H9 (cell line): ENCODE data around the gene SLC16A13. TPM values are rescaled to one million over a fixed set of nuclear protein-coding genes. Genes with fewer than 3 reads are reported as not detected.

Experiments used
- DNase-seq: peaks from one replicate; pipeline ENCODE4 v3.0.0-alpha.2; 2017
- H2AFZ ChIP-seq: one replicate; pipeline ENCODE4 v1.6.1; 2013; ENCODE audit warnings: mild to moderate bottlenecking, low read length, control low read depth, moderate library complexity
- H2AK5ac ChIP-seq: 2 replicates; pipeline ENCODE4 v1.6.1; 2013; ENCODE audit warnings: low read length, control low read depth, mixed read lengths; ENCODE audit not compliant: insufficient read length
- H2BK120ac ChIP-seq: one replicate; pipeline ENCODE4 v1.6.1; 2013; ENCODE audit warnings: low read depth, mild to moderate bottlenecking, low read length, control low read depth, inconsistent platforms; ENCODE audit not compliant: poor library complexity, severe bottlenecking
- H2BK12ac ChIP-seq: 2 replicates; pipeline ENCODE4 v1.6.1; 2013; ENCODE audit warnings: low read length, control low read depth, mixed read lengths, low read depth; ENCODE audit not compliant: insufficient read length
- H2BK15ac ChIP-seq: 2 replicates; pipeline ENCODE4 v1.6.1; 2013; ENCODE audit warnings: low read depth, low read length, control low read depth
- H2BK20ac ChIP-seq: one replicate; pipeline ENCODE4 v1.6.1; 2013; ENCODE audit warnings: low read depth, mild to moderate bottlenecking, low read length, control low read depth, inconsistent platforms; ENCODE audit not compliant: poor library complexity, severe bottlenecking
- H2BK5ac ChIP-seq: 2 replicates; pipeline ENCODE4 v1.6.1; 2013; ENCODE audit warnings: low read length, control low read depth, mixed read lengths; ENCODE audit not compliant: insufficient read length
- H3K14ac ChIP-seq: 2 replicates; pipeline ENCODE4 v1.6.1; 2013; ENCODE audit warnings: low read length, control low read depth; ENCODE audit not compliant: insufficient read depth
- H3K18ac ChIP-seq: 2 replicates; pipeline ENCODE4 v1.6.1; 2013; ENCODE audit warnings: low read depth, mild to moderate bottlenecking, mixed read lengths, low read length, control low read depth; ENCODE audit not compliant: insufficient read length
- H3K23ac ChIP-seq: 2 replicates; pipeline ENCODE4 v1.6.1; 2013; ENCODE audit warnings: low read length, control low read depth, mixed read lengths, low read depth; ENCODE audit not compliant: insufficient read length
- H3K23me2 ChIP-seq: 2 replicates; pipeline ENCODE4 v1.6.1; 2013; ENCODE audit warnings: low read depth, mild to moderate bottlenecking, mixed read lengths, low read length, control low read depth; ENCODE audit not compliant: insufficient read length, poor library complexity, severe bottlenecking
- H3K27ac ChIP-seq: 2 replicates; pipeline ENCODE4 v1.5.1; 2013; ENCODE audit warnings: low read length, control low read depth, mixed read lengths, low read depth; ENCODE audit not compliant: insufficient read length
- H3K27me3 ChIP-seq: 2 replicates; pipeline ENCODE4 v1.6.1; 2013; ENCODE audit warnings: low read length, control low read depth, inconsistent platforms; ENCODE audit not compliant: insufficient read depth
- H3K4ac ChIP-seq: 2 replicates; pipeline ENCODE4 v1.6.1; 2013; ENCODE audit warnings: low read depth, mild to moderate bottlenecking, control low read depth, inconsistent platforms, low read length, moderate library complexity
- H3K4me1 ChIP-seq: 2 replicates; pipeline ENCODE4 v1.6.1; 2013; ENCODE audit warnings: low read length, control low read depth, inconsistent platforms; ENCODE audit not compliant: insufficient read depth
- H3K4me2 ChIP-seq: 2 replicates; pipeline ENCODE4 v1.6.1; 2013; ENCODE audit warnings: low read length, control low read depth, mixed read lengths; ENCODE audit not compliant: insufficient read length, insufficient read depth
- H3K56ac ChIP-seq: 2 replicates; pipeline ENCODE4 v1.6.1; 2013; ENCODE audit warnings: low read depth, mild to moderate bottlenecking, mixed read lengths, low read length, control low read depth; ENCODE audit not compliant: insufficient read length
- H3K79me1 ChIP-seq: 2 replicates; pipeline ENCODE4 v1.6.1; 2013; ENCODE audit warnings: low read depth, mild to moderate bottlenecking, moderate library complexity, low read length, control low read depth, inconsistent platforms; ENCODE audit not compliant: insufficient read depth, poor library complexity, severe bottlenecking
- H3K79me2 ChIP-seq: 2 replicates; pipeline ENCODE4 v1.6.1; 2013; ENCODE audit warnings: low read length, control low read depth, inconsistent platforms; ENCODE audit not compliant: insufficient read depth
- H3K9ac ChIP-seq: 2 replicates; pipeline ENCODE4 v1.6.1; 2013; ENCODE audit warnings: low read length, control low read depth, mixed read lengths; ENCODE audit not compliant: insufficient read length; ENCODE audit errors: extremely low read depth
- H3K9me3 ChIP-seq: one replicate; pipeline ENCODE4 v1.6.1; 2013; ENCODE audit warnings: low read depth, low read length, inconsistent platforms; ENCODE audit not compliant: control insufficient read depth
- H3T11ph ChIP-seq: one replicate; pipeline ENCODE4 v1.6.1; 2013; ENCODE audit warnings: mild to moderate bottlenecking, low read length, control low read depth, inconsistent platforms
- H4K20me1 ChIP-seq: one replicate; pipeline ENCODE4 v1.6.1; 2013; ENCODE audit not compliant: control insufficient read depth, insufficient read length, insufficient read depth
- H4K5ac ChIP-seq: 2 replicates; pipeline ENCODE4 v1.6.1; 2013; ENCODE audit warnings: low read depth, mild to moderate bottlenecking, mixed read lengths, low read length, control low read depth; ENCODE audit not compliant: insufficient read length
- H4K8ac ChIP-seq: replicated peaks from 2 replicates; pipeline ENCODE4 v1.6.1; 2013; ENCODE audit warnings: low read length, control low read depth, mixed read lengths, low read depth; ENCODE audit not compliant: insufficient read length
- H4K91ac ChIP-seq: 2 replicates; pipeline ENCODE4 v1.6.1; 2013; ENCODE audit warnings: low read depth, mild to moderate bottlenecking, moderate library complexity, mixed read lengths, low read length, control low read depth; ENCODE audit not compliant: insufficient read length
- H3K27ac Mint-ChIP-seq, 3 experiments: 2 replicates in 2 of 3; 3 replicates in 1 of 3; pipeline ENCODE4 v1.8.0; 2020 to 2021; ENCODE audit warnings: mixed read lengths in 3 of 3, mild to moderate bottlenecking in 1 of 3, moderate library complexity in 1 of 3
- H3K27me3 Mint-ChIP-seq: 2 replicates; pipeline ENCODE4 v1.8.0; 2021; ENCODE audit warnings: low read depth, mild to moderate bottlenecking, moderate library complexity, mixed read lengths
- H3K36me3 Mint-ChIP-seq, 3 experiments: 2 replicates in 2 of 3; 3 replicates in 1 of 3; pipeline ENCODE4 v1.8.0; 2020 to 2021; ENCODE audit warnings: low read depth in 3 of 3, mixed read lengths in 3 of 3; ENCODE audit not compliant: insufficient read depth in 1 of 3
- H3K4me1 Mint-ChIP-seq, 2 experiments: 2 replicates each; pipeline ENCODE4 v1.8.0; 2020; ENCODE audit warnings: mixed read lengths in 2 of 2
- H3K4me3 Mint-ChIP-seq, 2 experiments: 2 replicates in 1 of 2; 3 replicates in 1 of 2; pipeline ENCODE4 v1.8.0; 2020 to 2021; ENCODE audit warnings: mild to moderate bottlenecking in 2 of 2, mixed read lengths in 2 of 2, moderate library complexity in 1 of 2
- H3K9me3 Mint-ChIP-seq, 2 experiments: 2 replicates in 1 of 2; 3 replicates in 1 of 2; pipeline ENCODE4 v1.8.0; 2020; ENCODE audit warnings: mild to moderate bottlenecking in 2 of 2, mixed read lengths in 2 of 2, moderate library complexity in 1 of 2
- CTCF ChIP-seq: fragments of 200-600 bp; sonication (generic); conservative IDR thresholded peaks from 3 replicates; pipeline ENCODE4 v1.8.0; 2021; ENCODE audit warnings: antibody characterized with exemption, mild to moderate bottlenecking
- WGBS: extraction: QIAGEN DNeasy Blood & Tissue Kit; methylation state at CpG from one replicate; pipeline ENCODE4 v1.1.7; 2013; ENCODE audit warnings: missing lambda C conversion rate, low lambda C conversion rate, mixed read lengths; ENCODE audit not compliant: insufficient read length; ENCODE audit errors: extremely low coverage; 5-methylcytosine and 5-hydroxymethylcytosine counted together
- total RNA-seq: library from RNA; stranded (reverse); gene quantifications from 2 replicates; pipeline ENCODE4 v1.2.1, GENCODE V29; 2021

Gene SLC16A13
- total RNA-seq, 1 experiment from 2014 or later: 6.1 TPM

- no peak overlapping the region for H4K8ac ChIP-seq
- no peaks in the 10 kb centered on the region for H3K79me1 ChIP-seq
- no peak overlapping the region for H2AK5ac ChIP-seq
- H4K20me1 ChIP-seq: no peaks in the 10 kb centered on the region
- no peak overlapping the region for H3T11ph ChIP-seq
- no peaks in the 10 kb centered on the region; a peak in 1 of 5 replicates for H3K9me3 Mint-ChIP-seq
- H3K4me1 Mint-ChIP-seq: peaks cover 35 to 64% of the 10 kb centered on the region in 2 experiments
- H2BK5ac ChIP-seq: no peak overlapping the region
- no CpG with 5 or more reads among the region's 12 CpGs for WGBS
- peaks cover 26% of the 10 kb centered on the region for H3K27me3 Mint-ChIP-seq
- no peak overlapping the region for H3K56ac ChIP-seq
- no peak overlapping the region for H3K4me2 ChIP-seq
- peaks cover 21% of the 10 kb centered on the region for H3K23me2 ChIP-seq
- no peak overlapping the region for H2BK12ac ChIP-seq
- no peak overlapping the region; a peak in 1 of 5 replicates for H3K4me3 Mint-ChIP-seq
- H3K4me1 ChIP-seq: 0 out of 2 replicates have a peak, but pooled peaks cover 3% of the 10 kb centered on the region
- no peak overlapping the region for H4K5ac ChIP-seq
- H2BK20ac ChIP-seq: no peak overlapping the region
- H3K9me3 ChIP-seq: no peaks in the 10 kb centered on the region
- H3K27me3 ChIP-seq: peaks cover 6% of the 10 kb centered on the region; the same call in 1 of the 2 replicates
- no peak overlapping the region for H2BK120ac ChIP-seq
- H4K91ac ChIP-seq: no peak overlapping the region
- peaks cover 2 to 22% (median 3%) of the 10 kb centered on the region in 3 experiments; a peak in 4 of 7 replicates for H3K36me3 Mint-ChIP-seq
- H3K79me2 ChIP-seq: no peaks in the 10 kb centered on the region
- H3K23ac ChIP-seq: no peak overlapping the region
- TF ChIP-seq CTCF: no peak
- no peak overlapping the region for H3K18ac ChIP-seq
- H2AFZ ChIP-seq: no peak overlapping the region
- no peak overlapping the region for H3K9ac ChIP-seq
- DNase-seq: no peak
- H3K27ac Mint-ChIP-seq: peak overlapping the region in 1 of 3 experiments; percentile 15; a peak in 1 of 7 replicates
- no peak overlapping the region for H3K27ac ChIP-seq
- no peak overlapping the region for H3K14ac ChIP-seq
- no peak overlapping the region for H3K4ac ChIP-seq
- H2BK15ac ChIP-seq: no peak overlapping the region
Observed at GRCh38 chr17:7017827-7018200, 18.0 kb upstream of the SLC16A13 start.
